Measurements from ENCODE around the gene WDR43. TPM values are rescaled to one million over a fixed set of nuclear protein-coding genes. Genes with fewer than 3 reads are reported as not detected.

WDR43 gene
- total RNA-seq, 1 donor: 131 TPM

DNA sequence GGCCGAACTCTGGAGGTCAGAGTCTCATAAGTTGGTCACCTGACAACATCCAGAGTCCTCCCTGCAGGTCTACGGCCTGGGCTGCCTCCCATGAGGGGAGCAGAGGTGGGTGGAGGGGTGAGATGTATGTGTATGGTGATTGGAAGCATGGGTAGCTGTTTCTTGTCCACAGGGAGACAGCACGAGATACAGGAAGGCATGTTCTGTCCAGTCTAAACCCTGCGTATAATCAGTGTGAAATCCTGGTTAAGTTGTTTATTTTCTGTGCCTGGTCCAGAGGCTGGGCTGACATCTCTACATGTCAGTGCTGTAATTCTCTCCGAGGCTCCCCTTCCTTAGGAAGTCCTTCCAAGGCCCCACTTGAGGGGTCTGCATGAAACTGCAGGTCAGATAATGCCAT is 95.5 kb downstream of the WDR43 start:
- no peak for DNase-seq (ENCODE audit: low read depth)
- TF ChIP-seq, protein P1, sequence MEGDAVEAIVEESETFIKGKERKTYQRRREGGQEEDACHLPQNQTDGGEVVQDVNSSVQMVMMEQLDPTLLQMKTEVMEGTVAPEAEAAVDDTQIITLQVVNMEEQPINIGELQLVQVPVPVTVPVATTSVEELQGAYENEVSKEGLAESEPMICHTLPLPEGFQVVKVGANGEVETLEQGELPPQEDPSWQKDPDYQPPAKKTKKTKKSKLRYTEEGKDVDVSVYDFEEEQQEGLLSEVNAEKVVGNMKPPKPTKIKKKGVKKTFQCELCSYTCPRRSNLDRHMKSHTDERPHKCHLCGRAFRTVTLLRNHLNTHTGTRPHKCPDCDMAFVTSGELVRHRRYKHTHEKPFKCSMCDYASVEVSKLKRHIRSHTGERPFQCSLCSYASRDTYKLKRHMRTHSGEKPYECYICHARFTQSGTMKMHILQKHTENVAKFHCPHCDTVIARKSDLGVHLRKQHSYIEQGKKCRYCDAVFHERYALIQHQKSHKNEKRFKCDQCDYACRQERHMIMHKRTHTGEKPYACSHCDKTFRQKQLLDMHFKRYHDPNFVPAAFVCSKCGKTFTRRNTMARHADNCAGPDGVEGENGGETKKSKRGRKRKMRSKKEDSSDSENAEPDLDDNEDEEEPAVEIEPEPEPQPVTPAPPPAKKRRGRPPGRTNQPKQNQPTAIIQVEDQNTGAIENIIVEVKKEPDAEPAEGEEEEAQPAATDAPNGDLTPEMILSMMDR (IDR thresholded peaks at IDR 0.05; ENCODE audit: insufficient read depth, low read depth, low read length): no peak

DNA sequence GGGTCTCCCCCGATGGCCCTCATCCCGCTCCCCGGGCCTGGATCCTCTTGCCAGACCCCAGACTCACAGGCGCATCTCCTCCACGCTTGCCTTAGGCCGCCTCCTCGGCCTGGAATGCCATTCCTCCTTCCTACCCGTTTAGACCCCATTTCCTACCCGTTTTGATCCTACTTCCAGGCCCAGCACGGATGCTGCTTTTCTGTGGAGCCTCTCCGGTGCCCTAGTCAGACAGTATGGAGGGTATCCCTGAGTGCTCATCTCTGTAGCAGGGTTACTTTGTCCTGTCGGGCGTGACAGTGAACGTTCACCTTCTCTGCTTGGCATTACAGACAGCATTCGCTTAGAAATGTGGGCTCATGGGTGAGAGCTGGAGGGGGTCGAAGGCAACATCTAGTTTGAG is 96.0 kb downstream of the WDR43 start:
- TF ChIP-seq, protein P1 (IDR thresholded peaks at IDR 0.05; ENCODE audit: insufficient read depth, low read depth, low read length): no peak
- DNase-seq (ENCODE audit: low read depth): no peak
- H3K4me3 ChIP-seq (ENCODE audit: low read depth, low read length): no peak overlapping the region

More for the DNA sequence above, 95.5 kb downstream of the WDR43 start:
- H3K4me3 ChIP-seq (ENCODE audit: low read depth, low read length): no peak overlapping the region

DNA sequence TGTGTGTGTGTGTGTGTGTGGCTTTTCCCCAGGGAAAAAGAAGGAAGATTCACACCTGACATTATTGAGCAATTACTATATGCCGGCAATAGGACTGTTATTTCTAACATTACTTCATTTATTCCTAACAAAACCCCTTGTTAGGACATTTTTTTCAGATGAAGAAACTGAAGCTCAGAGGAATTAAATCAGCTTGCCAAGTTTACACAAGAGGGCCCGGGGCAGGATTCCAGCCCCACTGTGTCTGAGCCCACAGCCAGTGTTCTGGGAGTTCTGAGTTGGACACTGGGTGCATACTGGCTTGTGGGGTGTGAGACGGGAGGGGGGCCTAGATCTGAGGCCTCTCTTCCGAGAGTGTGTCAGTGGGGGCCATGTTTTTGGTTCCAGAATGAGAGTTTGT is 96.6 kb downstream of the WDR43 start:
- peak; percentile 55 for DNase-seq (ENCODE audit: low read depth)
- no peak overlapping the region for H3K4me3 ChIP-seq (ENCODE audit: low read depth, low read length)
- TF ChIP-seq, protein P1 (IDR thresholded peaks at IDR 0.05; ENCODE audit: insufficient read depth, low read depth, low read length): no peak

DNA sequence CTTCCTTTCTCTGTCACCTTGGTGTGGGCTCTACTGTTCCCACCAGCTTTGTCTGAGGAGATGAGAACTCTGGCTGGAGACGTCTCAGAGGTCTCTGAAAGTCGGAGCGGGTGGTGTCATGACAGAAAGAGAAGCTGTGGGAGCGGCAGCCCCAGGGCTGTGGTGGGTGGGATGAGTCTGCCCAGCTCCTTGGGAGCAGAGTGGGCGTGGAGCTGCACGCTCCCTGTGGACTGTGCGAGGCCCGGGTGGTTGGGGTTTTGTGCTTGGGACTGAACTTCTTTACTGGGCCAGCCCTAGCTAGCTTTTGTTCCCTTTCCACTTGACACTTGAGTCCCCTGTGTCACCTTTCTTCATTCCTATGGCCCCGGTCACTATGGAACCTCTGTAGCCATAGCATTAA is 97.0 kb downstream of the WDR43 start:
- TF ChIP-seq, protein P1 (IDR thresholded peaks at IDR 0.05; ENCODE audit: insufficient read depth, low read depth, low read length): no peak
- no peak for DNase-seq (ENCODE audit: low read depth)
- no peak overlapping the region for H3K4me3 ChIP-seq (ENCODE audit: low read depth, low read length)

DNA sequence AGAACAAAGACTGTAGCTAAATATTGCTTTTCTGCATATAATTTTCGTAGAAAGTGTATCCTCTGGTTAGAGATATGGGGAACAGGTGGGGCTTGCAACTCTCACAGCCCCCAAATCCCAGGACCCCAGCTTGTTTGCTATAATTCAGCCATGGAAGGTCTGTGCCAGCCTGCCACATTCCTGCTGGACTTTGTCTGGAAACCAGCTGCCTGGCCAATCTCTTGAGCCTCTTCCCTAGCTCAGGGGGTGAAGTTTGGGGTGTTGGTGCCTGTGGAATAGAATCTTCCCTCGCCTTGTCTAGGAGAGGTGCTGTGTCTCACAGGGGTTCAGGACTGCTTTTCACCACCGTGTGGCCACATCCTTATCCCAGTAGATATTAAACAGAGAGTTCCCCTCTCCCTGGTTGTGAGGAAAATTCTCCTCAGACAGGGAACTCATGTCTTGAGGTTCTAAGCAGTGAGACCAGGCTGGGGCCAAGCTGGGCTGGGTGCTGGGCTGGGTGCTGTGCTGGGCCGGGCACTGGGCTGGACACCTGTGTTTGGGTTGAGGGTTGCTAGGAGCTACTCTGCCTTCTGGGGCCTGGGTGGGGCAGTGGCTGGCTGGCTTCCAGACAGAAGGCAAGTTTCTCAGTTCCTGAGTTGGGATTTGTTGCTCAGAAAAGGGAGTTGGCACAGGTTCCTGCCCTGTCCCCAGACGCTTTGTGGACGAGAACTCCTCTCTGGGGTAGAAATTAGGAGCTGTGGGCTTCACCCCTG is 98.9 kb downstream of the WDR43 start:
- TF ChIP-seq, protein P1 (IDR thresholded peaks at IDR 0.05; ENCODE audit: insufficient read depth, low read depth, low read length): no peak
- H3K4me3 ChIP-seq (ENCODE audit: low read depth, low read length): no peak overlapping the region
- DNase-seq (ENCODE audit: low read depth): no peak

DNA sequence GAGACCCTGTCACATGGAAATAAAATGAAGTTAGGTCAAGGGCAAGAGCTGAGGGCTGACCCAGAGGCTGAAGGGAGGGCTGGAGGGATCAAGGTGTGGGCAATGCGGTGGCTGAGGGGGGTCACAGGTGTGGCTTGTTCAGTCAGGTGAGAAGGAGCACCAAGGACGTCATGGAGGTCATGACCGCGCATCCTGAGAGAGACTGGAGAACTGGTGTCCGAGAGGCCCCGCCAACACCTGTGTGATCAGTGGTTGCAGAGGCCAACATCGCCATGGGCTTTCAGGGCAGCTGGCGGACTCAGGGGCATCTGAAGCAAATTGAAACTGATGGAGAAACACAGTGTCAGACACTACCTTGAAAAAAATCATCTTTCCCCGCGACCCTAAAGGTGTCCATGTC is 99.6 kb downstream of the WDR43 start:
- TF ChIP-seq, protein P1 (IDR thresholded peaks at IDR 0.05; ENCODE audit: insufficient read depth, low read depth, low read length): no peak
- no peak overlapping the region for H3K4me3 ChIP-seq (ENCODE audit: low read depth, low read length)
- no peak for DNase-seq (ENCODE audit: low read depth)

DNA sequence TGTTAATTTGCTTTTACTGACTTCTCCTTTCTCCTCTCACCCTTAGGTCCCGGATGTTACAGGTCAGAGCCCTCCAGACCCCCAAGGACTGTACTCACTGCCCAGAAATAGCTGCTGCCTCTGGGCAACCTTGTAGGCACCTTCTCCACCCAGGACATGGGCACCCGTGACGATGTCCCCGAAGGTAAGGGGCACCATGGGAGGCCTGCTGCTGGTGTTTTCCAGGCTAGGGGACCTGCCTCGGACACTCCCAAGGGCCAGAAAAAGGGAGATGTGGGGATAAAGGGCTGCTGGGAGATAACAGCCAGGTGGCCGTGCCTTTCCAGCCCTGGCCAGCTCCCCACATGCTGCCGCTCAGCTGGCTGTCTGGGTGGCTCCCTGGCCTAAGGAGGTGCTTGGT is 100.2 kb downstream of the WDR43 start:
- TF ChIP-seq, protein P1 (IDR thresholded peaks at IDR 0.05; ENCODE audit: insufficient read depth, low read depth, low read length): no peak
- DNase-seq (ENCODE audit: low read depth): no peak
- no peak overlapping the region for H3K4me3 ChIP-seq (ENCODE audit: low read depth, low read length)
